EH (cell line): ENCODE results near the gene HCST.

Source experiments
- DNase-seq: peaks from one replicate; pipeline ENCODE4 v3.0.0-alpha.2; 2015; ENCODE audit warnings: low read depth

Gene HCST

GRCh38 chr19:35937345-35938281 lies 35.3 kb downstream of the HCST start:
- DNase-seq, result no peak

- no peak for DNase-seq
Observed at GRCh38 chr19:35938282-35939224, 36.2 kb downstream of the HCST start.

- no peak for DNase-seq
Observed at GRCh38 chr19:35939307-35940077, 37.2 kb downstream of the HCST start.

- DNase-seq, result no peak
Observed at GRCh38 chr19:35940078-35940775, 37.9 kb downstream of the HCST start.

- no peak for DNase-seq
Observed at GRCh38 chr19:35940839-35941238, 38.5 kb downstream of the HCST start.

GRCh38 chr19:35942235-35942634 lies 39.9 kb downstream of the HCST start:
- no peak for DNase-seq

GRCh38 chr19:35943321-35944301 lies 41.3 kb downstream of the HCST start:
- DNase-seq, result no peak

- DNase-seq, result no peak
Observed at GRCh38 chr19:35944556-35944955, 42.2 kb downstream of the HCST start.

GRCh38 chr19:35945121-35945790 lies 42.9 kb downstream of the HCST start:
- DNase-seq, result no peak

GRCh38 chr19:35946203-35946602 lies 43.9 kb downstream of the HCST start:
- no peak for DNase-seq

- peak; percentile 20 for DNase-seq
Observed at GRCh38 chr19:35949131-35949530, 46.8 kb downstream of the HCST start.
